ENCODE data around the gene RGL3.
"Not testable (repeated sequence)": the region's sequence is repeated elsewhere in the genome, so short reads cannot be mapped to it uniquely, and the experiment has no call there.

RGL3 gene

DNA sequence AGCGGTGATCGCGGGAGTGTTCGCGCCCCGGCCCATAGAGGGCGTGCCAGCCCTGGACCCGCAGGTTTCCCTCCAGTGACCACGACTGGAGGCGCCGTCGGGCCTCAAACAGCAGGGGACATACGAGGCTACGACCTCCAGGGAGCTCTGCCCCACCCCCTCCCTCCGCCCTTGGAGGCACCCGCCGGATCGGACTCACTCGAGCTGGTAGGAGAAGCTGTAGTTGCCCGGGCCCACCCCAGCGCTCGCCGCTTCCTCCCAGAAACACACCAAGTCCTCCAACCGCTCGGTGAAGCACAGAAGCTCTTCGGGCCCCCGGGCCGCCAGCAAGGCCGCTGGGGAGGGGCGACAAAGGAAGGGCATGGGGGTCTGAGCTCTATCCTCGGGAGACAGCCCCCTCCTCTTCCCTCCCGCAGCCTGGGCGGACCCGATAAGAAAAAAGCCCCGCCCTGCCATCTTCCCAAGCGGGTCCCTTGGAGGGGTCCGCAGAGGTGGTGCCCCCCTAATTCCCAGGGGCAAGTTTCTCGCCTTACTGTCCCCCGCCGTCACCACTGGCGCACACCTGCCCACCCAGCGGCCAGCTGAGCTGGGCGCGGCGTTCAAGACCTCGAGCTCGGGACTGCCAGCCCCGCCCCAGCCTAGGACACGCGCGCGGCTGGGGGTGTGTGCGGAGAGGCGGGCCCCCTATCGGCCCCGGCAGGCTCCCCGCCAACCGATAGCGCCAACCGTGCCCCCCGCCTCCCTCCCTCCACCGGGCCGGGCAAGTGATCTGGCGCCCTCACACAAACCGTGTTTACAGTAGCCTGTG, 36.0 kb downstream of the RGL3 start:
- peak overlapping the region; percentile 45 for H3K4me3 ChIP-seq (ENCODE audit: low read depth, low read length)
- in situ Hi-C loops (cut with HindIII; ENCODE audit: low pct_ligation_motif_present, low sequenced_read_pairs), result no loop called here
- no peak overlapping the region for H3K27ac ChIP-seq
- H3K27me3 ChIP-seq (replicated peaks), result no peaks in the 10 kb centered on the region
- no peaks in the 10 kb centered on the region for H3K36me3 ChIP-seq (replicated peaks)
- TF ChIP-seq, protein P1, sequence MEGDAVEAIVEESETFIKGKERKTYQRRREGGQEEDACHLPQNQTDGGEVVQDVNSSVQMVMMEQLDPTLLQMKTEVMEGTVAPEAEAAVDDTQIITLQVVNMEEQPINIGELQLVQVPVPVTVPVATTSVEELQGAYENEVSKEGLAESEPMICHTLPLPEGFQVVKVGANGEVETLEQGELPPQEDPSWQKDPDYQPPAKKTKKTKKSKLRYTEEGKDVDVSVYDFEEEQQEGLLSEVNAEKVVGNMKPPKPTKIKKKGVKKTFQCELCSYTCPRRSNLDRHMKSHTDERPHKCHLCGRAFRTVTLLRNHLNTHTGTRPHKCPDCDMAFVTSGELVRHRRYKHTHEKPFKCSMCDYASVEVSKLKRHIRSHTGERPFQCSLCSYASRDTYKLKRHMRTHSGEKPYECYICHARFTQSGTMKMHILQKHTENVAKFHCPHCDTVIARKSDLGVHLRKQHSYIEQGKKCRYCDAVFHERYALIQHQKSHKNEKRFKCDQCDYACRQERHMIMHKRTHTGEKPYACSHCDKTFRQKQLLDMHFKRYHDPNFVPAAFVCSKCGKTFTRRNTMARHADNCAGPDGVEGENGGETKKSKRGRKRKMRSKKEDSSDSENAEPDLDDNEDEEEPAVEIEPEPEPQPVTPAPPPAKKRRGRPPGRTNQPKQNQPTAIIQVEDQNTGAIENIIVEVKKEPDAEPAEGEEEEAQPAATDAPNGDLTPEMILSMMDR (IDR thresholded peaks at IDR 0.05; ENCODE audit: low read depth, low read length, missing control alignments), result peak; percentile 81
- no peak for DNase-seq

DNA sequence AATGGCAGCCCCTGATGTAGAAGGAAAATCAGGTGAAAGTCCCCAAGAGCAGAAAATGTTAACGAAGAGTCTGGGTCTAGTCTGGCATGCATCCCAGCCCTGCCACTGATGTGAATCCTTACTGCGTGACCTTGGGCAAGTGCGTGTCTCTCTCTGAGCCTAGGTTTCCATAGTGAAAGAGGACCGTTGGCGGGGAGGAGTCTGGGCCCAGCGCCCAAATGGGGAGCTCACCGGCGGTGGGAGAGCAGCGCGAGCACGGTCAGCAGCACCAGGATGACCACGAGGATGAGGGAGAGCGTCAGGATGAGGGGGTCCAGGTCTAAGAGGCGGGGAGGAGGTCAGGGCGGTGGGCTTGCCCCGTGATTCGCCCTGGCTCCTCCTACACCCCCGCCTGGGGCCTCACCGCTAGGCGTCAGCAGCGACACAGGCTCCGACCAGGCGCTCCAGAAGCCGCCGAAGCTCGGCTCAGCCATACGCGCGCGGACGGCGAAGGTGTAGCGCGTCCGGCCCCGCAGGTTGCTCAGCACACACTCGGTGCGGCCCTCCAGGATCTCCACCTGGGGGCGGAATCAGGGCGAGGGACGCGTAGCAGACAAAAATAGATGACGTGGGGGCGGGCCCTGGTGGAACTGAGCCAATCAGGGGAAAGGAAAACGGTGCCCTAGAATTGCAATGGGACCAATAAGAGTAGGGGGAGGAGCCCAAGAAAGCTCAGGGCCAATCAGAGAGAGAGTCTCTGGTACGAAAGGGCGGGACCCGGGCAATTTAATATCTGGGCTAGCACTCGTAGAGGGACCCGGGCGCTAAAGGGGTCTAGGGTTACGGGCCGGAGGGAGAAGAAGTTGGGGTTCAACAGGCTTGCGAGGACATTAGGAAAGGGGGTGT, 38.2 kb downstream of the RGL3 start:
- in situ Hi-C loops (cut with HindIII; ENCODE audit: low pct_ligation_motif_present, low sequenced_read_pairs), result no loop called here
- peak overlapping the region; percentile 77 for H3K4me3 ChIP-seq (ENCODE audit: low read depth, low read length)
- TF ChIP-seq, protein P1 (IDR thresholded peaks at IDR 0.05; ENCODE audit: low read depth, low read length, missing control alignments), result peak; percentile 77

DNA sequence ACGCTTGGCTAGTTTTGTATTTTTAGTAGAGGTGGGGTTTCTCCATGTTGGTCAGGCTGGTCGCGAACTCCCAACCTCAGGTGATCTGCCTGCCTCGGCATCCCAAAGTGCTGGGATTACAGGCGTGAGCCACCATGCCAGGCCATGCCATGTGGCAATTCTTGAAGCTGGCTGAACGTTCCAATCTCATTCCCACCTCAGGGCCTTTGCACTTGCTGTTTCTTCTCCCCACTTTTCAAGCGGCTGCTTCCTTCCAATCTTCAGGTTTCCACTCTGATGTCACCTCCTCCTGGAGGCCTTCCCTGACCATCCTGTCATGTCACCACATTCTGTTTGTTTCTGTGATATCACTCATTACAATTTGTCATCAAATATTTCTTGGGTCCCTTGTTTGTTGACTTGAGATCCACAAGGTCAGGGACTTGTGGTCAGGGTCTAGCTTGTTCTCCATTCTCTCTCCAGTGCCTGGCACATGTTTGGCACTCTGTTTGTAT, 39.2 kb downstream of the RGL3 start:
- Histone ChIP-seq H3K27ac (no peak overlapping the region), H3K36me3 (replicated peaks) (no peaks in the 10 kb centered on the region), H3K27me3 (replicated peaks) (no peaks in the 10 kb centered on the region), H3K4me3 (ENCODE audit: low read depth, low read length) (no peak overlapping the region)
- in situ Hi-C loops (cut with HindIII; ENCODE audit: low pct_ligation_motif_present, low sequenced_read_pairs), result no loop called here
- DNase-seq, result no peak
- TF ChIP-seq, protein P1 (IDR thresholded peaks at IDR 0.05; ENCODE audit: low read depth, low read length, missing control alignments), result no peak

More for the DNA sequence above, 38.2 kb downstream of the RGL3 start:
- Histone ChIP-seq H3K36me3 (replicated peaks) (no peaks in the 10 kb centered on the region), H3K27me3 (replicated peaks) (no peaks in the 10 kb centered on the region), H3K27ac (peak overlapping the region; percentile 74)
- DNase-seq, result peak; percentile 97

DNA sequence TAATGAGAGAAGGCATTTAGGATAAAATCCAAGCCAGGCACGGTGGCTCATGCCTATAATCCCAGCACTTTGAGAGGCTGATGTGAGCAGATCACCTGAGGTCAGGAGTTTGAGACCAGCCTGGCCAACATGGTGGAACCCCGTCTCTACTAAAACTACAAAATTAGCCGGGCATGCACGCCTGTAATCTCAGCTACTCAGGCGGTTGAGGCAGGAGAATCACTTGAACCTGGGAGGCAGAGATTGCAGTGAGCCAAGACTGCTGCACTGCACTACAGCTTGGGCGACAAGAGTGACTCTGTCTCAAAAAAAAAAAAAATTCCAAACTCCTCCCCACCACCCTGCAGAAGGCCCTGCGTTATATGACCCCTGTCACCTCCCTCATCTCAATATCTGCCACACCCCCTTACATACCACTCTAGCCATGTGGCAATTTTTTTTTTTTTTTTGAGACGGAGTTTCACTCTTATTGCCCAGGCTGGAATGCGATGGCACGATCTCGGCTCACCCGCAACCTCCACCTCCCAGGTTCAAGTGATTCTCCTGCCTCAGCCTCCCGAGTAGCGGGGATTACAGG, 39.8 kb downstream of the RGL3 start:
- H3K36me3 ChIP-seq (replicated peaks); H3K4me3 ChIP-seq (ENCODE audit: low read depth, low read length); DNase-seq; in situ Hi-C loops (cut with HindIII; ENCODE audit: low pct_ligation_motif_present, low sequenced_read_pairs); H3K27ac ChIP-seq; H3K27me3 ChIP-seq (replicated peaks): not testable (repeated sequence)

DNA sequence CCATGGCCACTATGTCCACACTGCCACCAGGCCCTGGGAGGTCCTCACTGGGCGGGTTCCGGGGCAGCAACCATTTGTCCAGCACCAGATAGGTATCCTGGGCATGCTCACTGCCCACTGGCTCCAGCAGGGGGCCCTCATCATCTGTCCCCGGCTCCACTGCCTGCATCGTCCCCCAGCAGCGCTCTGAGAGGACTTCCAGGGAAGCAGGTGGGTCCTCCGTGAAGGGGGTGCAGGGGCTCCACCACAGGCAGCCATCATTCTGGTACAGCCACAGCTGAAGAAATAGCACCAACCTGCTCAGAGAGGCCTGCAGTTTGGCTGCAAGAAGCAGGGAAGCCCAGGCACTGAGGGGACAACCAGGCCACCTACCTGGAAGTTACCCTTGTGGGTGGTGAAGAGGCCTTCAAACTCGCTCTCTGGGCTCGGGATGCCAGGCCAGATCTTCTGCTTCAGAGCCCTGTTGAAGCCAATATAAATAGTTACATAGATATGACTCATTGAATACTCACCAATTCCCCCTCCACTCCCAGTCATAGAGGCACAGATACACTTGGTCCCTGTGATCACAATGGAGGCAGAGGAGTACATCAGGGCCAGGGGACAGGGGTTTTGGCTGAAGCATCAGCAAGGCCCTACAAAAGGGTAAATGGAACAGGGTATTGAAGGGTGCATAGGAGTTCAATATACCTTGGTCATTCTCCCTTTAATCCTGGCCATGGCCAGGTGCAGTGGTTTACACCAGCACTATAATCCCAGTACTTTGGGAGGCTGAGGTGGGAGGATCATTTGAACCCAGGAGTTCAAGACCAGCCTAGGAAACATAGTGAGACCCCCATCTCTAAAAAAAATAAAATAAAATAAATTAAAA, 40.6 kb downstream of the RGL3 start:
- DNase-seq, result peak; percentile 73
- in situ Hi-C loops (cut with HindIII; ENCODE audit: low pct_ligation_motif_present, low sequenced_read_pairs), result no loop called here

More for the DNA sequence above, 40.6 kb downstream of the RGL3 start:
- TF ChIP-seq, protein P1 (IDR thresholded peaks at IDR 0.05; ENCODE audit: low read depth, low read length, missing control alignments), result peak; percentile 64
- Histone ChIP-seq H3K36me3 (replicated peaks) (no peaks in the 10 kb centered on the region), H3K27ac (peak overlapping the region; percentile 13), H3K4me3 (ENCODE audit: low read depth, low read length) (no peak overlapping the region), H3K27me3 (replicated peaks) (no peaks in the 10 kb centered on the region)
